ENCODE measurements around the gene ZNF561.
A peak's percentile ranks its signal among the peaks of the same experiment; 100 is the strongest.
"Not testable (repeated sequence)": the region's sequence is repeated elsewhere in the genome, so short reads cannot be mapped to it uniquely, and the experiment has no call there.

Gene ZNF561

DNA sequence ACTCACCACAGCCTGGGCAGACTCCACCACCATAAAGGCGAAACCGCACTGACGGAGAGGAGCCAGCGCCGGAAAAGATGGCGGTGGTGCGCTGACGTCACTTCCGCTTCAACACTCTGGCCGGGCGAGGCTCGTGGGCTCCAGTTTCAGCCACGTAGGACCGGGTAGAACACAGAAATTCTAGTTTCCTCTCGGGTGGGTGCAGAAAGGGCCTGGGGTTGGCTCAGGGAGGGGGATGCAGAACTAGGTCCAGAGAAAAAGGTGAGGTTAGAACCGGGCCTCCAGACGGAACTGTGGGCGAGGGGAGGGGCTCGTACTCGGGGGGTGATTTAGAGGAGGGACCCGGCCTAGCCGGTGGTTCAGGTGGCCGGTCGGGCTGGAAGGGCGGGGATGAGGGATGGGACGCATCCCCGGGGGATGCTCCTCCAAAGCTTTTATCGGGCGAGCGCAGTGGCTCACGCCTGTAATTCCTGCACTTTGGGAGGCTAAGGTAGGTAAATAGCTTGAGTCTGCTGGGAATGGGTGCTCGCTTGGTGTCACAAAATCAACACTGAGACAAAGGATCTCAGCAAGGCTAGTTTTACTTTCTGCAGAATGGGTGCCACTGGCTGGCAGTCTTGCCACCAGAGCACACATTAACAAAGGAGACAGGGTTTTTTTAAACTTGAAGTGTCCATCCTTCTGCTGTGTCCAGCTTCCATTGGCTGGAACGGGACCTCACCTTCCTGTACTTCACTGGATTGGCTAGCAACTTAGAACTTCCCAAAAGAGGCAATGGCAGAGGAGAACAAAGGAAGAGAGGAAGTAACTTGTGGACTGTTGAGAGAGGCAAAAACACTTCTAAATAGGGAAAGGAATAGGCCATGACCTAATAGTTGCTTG, at the start of gene ZNF561:
Gene ZNF561 (minus strand): TSS at position 77 of the 882 bp plus-strand sequence. CDS start 1,776 bp downstream, outside the sequence.
- DNase-seq: peak; percentile 80

DNA sequence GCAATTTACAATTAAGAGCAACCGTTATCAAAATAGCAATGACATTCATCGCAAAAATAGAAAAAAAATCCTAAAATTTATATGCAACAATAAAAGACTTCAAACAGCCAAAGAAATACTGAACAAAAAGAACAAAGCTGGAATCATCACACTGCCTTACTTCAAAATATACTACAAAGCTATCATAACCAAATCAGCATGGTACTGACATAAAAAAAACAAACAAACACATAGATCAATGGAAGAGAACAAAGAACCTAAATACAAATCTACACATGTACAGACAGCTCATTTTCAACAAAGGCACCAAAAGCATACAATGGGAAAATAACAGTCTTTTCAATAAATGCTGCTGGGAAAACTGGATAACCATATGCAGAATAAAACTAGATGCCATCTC, 47.5 kb upstream of the ZNF561 start:
- no peak for DNase-seq

DNA sequence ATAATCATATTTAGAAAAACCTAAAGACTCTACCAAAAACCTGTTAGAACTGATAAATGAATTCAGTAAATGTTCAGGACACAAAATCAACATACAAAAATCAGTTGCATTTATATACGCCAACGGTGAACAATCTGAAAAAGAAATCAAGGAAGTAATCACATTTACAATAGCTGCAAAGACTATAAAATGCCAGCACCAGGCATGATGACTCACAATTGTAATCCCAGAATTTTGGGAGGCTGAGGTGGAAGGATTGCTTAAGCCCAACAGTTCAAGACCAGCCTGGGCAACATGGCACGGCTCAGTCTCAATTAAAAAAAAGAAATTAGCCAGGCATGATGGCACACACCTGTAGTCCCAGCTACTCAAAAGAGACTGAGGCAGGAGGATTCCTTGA, 46.9 kb upstream of the ZNF561 start:
- DNase-seq: no peak

DNA sequence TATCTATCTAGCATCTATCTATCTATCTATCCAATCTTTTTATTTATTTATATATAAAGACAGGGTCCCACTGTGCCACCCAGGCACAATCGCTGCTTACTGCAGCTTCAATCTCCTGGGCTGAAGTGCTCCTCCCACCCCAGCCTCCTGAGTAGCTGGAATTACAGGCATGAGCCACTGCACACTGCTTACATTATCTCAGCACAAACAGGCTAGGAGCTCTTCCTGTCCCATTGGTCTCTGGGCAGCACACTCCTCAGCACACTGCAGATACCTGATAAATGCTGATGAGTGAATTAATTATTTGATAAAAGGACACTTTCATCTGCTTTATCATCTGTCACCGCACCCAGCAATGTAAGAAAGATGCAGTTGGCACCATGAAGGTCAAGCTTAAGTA, 37.7 kb upstream of the ZNF561 start:
- DNase-seq: no peak

DNA sequence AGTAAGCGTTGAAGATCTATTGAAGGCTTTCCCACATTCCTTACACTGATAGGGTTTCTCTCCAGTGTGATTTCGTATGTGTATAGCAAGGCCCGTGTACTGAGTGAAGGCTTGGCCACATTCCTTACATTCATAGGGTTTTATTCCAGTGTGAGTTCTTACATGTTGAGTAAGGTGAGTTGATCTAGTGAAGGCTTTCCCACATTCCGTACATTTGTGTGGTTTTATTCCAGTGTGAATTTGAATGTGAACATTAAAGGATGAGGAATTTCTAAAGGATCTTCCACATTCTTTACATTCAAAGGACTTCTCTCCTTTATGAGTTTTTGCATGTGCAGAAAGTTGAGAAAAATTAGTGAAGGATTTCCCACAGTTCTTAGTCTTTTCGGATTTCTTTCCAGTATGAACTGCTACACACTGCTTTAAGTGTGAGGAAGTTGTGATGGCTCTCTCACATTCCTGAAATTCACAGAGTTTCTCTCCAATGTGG, 32.1 kb upstream of the ZNF561 start:
- DNase-seq: not testable (repeated sequence)

DNA sequence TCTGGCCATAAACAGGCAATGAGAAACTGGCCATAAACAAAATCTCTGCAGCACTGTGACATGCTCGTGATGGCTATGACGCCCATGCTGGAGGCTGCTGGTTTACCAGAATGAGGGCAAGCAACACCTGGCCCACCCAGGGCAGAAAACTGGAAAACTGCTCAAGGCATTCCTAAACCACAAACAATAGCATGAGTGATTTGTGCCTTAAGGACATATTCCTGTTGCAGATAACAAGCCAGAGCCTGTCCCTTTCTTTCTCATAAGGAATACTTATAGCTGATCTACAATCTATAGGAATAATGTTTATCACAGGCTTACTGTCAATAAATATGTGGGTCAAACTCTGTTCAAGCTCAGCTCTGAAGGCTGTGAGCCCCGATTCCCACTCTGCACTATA, 30.4 kb upstream of the ZNF561 start:
- DNase-seq: not testable (repeated sequence)

DNA sequence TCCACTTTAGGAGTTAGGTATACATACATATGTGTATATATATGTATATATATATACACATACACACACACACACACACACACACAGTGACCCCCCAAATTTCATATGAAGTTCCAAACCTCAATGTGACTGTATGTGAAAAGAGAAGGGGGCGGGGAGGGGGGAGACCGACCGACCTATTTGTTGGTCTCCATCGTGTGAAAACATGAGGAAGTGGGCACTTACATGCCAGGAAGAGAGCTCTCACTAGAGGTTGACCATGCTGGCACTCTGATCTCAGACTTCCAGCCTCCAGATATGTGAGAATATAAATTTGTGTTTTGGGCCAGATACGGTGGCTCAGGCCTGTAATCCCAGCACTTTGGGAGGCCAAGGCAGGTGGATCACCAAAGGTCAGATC, 29.3 kb upstream of the ZNF561 start:
- DNase-seq: no peak

DNA sequence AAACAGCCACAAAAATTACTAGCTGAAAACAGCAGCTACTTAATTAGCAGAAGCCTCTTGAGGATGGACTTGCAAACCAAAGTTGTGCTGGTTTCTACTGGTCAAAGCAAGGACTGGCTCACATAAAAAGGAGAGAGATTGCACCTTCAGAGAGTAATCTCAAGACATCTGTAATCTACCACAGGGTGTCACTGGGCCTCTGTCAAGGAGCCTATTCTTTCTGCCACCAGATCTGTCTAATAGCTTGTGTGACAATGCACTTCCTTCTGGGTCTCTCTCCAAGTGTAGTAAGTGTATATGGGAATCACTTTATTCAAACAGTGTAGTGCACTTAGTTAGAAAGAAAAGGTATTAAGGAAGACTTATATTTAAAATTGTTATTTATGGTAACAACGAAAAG, 24.4 kb upstream of the ZNF561 start:
- no peak for DNase-seq

DNA sequence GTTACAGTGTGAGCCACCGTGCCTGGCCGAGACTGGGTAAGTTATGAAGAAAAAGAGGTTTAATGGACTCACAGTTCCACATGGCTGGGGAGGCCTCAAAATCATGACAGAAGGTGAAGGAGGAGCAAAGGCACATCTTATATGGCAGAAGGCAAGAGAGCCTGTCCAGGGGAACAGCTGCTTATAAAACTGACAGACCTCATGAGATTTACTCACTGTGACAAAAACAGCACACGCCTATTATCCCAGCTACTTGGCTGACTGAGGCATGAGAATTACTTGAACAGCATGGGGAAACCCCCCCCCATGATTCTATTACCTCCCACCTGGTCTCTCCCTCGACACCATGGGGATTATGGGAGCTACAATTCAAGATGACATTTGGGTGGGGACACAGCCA, 23.4 kb upstream of the ZNF561 start:
- DNase-seq: no peak

DNA sequence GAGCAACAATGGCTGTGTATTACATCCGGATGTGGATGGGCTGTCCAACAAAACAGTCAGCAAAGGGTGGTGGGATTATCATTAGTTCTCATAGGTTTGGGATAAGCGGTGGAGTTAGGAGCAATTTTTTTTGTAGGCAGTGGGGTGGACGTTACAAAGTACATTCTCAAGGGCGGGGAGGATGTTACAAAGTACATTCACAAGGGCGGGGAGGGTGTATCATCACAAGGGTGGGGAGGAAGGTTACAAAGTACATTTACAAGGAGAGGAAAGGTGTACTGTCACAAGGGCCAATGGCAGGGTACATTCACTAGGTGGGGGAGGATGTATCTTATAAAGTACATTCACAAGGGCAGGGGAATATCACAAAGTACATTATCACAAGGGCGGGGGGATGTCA, 20.8 kb upstream of the ZNF561 start:
- no peak for DNase-seq

DNA sequence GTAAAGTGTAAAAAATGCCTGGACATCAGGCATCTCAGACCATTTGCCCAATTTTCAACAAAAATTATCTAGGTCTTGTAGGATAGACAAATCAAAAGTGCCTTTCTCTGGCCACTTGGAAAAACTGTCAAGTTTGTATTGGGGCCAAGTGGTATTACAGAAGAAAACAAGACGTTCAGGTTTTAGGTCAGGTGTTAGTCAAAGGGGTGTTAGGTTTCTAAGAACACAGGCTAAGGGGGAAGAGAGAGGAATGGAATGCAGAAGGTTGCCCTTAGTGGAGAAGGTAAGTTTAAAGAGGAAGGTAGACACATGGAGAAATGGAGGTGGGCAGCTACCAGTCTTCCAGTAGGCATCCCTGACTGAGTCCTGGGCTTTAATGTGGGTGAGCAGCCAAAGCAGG, 19.9 kb upstream of the ZNF561 start:
- DNase-seq: no peak

DNA sequence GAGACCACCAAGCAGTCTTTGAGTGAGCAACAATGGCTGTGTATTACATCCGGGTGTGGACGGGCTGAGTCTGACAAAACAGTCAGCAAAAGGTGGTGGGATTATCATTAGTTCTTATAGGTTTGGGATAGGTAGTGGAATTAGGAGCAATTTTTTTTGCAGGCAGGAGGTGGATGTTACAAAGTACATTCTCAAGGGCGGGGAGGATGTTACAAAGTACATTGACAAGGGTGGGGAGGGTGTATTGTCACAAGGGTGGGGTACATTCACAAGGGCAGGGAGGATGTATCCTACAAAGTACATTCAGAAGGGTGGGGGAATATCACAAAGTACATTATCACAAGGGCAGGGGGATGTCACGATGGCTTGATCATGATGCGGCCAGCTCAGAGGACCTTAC, 15.0 kb upstream of the ZNF561 start:
- no peak for DNase-seq

DNA sequence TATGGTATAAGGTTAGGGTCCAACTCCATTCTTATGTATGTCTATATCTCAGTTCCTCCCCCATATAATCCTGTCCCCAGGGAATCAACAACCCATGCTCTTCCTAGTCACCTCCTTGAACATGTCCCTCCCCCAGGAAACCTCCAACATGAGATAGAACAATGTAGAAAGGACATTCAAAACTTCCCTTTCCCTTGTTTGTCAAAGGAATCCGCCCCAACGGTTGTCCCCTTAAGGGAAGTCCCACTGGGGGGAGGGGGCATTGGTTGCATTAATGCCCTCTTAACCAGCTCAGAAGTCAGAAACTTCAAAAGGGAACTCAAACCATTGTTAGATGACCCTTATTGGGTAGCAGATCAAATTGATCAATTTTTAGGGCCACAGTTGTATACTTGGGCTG, 6.8 kb upstream of the ZNF561 start:
- DNase-seq: no peak

DNA sequence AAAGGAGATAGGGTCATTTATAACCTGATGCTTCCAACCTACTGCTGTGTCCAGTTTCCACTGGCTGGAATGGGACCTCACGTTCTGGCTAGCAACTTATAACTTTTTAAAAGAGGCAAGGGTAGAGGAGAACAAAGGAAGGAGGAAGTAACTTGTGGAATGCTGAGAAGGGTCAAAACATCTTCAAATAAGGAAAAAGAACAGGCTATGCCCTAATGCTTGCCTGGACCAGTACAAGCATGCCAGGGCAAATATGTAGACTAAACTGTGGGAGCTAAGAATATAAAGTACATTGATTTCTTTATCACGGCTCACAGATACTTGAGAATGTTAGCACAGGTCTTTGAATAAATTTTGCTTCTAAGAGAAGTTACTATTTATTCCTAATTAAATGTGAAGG, 1.5 kb upstream of the ZNF561 start:
- DNase-seq: no peak

DNA sequence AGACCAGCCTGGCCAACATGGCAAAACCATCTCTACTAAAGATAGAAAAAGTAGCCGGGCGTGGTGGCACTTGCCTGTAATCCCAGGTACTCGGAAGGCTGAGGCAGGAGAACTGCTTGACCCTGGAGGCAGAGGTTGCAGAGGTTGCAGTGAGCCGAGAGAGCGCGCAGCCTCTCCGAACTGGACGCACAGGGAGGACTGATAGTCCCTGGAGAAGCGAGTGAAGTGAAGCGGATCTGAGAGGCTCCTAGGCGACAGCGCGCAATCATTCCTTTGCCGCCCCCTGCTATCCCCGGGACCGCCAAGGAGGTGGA, 233 bp downstream of the ZNF561 start:
- no peak for DNase-seq

DNA sequence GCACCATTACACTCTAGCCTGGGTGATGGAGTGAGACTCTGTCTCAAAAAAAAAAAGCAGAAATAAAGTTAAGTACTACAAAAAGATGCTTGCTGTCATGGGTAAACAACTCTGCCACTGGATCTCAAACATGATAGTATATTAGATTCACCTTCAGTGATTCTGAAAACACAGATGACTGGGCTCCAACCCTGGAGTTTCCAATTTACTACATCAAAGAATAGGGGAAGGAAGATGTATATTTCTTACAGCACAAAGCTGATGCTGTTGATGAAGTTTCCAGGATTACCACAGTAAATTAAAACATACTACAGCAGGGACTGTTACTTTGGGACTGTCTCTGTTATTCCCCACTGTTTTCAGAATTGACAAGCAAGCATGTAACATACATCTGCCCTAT, 5.2 kb downstream of the ZNF561 start:
- no peak for DNase-seq

DNA sequence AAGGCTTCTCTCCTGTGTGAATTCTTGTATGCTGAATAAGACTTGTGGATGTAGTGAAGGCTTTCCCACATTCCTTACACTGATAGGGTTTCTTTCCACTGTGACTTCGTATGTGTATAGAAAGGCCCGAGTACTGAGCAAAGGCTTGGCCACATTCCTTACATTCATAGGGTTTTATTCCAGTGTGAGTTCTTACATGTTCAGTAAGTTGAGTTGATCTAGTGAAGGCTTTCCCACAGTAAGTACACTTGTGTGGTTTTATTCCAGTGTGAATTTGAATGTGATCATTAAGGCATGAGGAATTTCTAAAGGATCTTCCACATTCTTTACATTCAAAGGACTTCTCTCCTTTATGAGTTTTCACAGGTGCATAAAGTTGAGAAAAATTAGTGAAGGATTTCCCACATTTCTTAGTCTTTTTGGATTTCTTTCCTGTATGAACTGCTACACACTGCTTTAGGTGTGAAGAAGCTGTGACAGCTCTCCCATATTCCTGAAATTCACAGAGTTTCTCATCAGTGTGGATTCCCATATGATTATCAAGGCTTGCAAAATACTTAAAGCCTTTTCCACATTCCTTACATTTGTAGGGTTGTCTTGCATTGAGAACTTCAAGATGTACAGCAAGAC, 10.4 kb downstream of the ZNF561 start:
- DNase-seq: no peak

DNA sequence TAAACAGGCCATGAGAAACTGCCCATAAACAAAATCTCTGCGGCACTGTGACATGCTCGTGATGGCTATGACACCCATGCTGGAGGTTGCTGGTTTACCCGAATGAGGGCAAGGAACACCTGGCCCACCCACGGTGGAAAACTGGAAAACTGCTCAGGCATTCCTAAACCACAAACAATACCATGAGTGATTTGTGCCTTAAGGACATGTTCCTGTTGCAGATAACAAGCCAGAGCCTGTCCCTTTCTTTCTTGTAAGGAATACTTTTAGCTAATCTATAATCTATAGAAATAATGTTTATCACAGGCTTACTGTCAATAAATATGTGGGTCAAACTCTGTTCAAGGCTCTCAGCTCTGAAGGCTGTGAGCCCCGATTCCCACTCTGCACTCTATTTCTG, 12.1 kb downstream of the ZNF561 start:
- DNase-seq: no peak

DNA sequence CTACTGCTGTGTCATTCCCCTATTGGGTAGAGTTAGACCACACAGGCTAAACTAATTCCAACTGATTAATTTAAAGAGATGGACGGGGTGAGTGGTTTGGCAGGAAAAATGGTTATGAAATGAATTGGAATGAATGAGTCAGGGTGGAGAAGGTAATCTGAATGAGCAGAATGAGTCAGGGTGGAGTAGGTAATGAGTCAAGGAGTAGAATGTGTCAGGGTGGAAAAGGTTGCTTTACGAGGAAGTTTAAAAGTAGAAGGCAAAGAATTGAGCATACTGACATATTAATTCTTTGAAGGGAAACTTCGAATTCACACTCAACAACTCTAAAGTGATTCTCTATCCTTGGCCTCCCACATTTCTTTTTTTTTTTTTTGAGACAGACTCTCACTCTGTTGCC, 24.0 kb downstream of the ZNF561 start:
- no peak for DNase-seq

DNA sequence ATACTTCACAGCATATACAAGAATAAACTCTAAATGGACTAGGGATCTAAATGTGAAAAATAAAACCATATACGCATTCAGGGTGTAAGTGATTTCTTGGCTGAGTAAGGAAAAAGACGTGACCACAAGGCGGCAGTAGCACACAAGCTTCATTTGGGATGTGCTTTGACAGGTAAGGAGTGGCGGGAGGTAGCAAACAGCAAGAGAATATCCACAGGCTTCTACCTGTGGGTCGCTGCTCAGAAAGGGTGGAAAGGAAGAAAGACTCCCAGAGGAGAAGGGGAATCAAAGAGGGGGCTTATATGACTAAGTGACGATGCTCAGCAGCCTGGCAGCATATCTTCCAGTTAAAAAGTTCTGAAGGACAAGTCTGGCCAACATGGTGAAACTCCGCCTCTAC, 34.3 kb downstream of the ZNF561 start:
- DNase-seq: peak; percentile 61

DNA sequence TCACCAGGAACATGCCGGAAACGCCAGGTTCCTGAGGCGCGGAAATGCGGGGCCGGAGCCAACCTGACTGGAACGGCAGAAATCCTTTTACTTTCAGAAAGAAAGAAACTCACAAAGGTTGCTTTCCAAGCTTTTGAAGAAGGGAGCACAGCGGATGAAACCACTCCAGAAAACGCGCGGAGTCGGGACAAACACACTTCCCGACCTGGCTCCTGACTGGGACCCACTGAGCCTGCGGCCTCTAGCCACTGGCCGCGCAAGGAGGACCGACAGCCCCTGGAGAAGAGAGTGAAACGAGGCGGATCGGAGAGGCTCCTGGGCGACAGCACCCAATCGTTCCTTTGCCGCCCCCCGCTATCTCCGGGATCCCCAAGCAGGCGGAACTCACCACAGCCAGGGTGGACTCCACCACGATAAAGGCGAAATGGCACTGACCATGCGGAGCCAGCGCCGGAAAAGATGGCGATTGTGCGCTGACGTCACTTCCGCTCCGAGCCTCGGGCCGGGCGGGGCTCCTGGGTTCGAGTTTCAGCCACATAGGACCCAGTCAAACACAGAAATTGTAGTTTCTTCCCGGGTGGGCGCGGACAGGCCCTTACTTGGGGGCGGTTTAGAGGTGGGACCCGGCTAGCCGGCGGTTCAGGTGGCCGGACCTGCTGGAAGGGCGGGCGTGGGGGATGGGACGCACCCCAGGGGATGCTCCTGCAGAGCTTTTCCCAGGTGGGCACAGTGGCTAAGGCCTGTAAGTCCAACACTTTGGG, 36.8 kb downstream of the ZNF561 start, which contains the start of gene ZNF121:
Gene ZNF121 (minus strand): TSS at position 432 of the 761 bp plus-strand sequence. CDS start 16,407 bp downstream, outside the sequence.
- peak; percentile 71 for DNase-seq

DNA sequence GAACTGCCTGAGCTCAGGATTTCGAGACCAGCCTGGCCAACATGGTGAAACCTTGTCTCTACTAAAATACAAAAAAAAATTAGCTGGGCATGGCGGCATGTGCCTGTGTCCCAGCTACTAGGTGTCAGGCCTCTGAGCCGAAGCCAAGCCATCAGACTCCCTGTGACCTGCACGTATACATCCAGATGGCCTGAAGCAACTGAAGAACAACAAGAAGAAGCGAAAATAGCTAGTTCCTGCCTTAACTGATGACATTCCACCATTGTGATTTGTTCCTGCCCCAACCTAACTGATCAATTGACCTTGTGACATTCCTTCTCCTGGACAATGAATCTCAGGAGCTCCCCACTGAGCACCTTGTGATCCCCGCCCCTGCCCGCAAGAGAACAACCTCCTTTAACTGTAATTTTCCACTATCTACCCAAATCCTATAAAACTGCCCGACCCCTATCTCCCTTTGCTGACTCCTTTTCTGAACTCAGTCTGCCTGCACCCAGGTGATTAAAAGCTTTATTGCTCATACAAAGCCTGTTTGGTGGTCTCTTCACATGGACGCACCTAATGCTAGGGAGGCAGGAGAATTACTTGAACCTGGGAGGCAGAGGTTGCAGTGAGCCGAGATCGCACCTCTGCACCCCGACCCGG, 38.8 kb downstream of the ZNF561 start:
- not testable (repeated sequence) for DNase-seq

DNA sequence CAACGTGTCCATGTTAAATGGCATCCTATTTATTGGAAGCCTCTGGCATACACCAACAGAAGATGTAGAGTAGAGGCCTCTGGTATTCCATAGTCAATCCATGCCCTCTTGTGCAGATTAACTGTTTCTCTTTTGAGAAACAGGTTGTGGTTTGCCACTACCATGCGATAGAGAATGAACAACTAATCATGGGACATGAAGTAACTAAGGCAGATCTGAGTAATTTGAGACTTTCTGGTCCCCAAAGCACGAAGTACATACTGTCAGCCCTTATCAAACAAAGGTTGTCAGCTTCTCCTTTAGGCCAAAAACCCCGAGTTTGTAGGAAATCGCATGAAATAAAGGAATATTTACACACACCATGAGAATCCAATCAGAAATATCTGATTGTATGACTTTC, 40.3 kb downstream of the ZNF561 start:
- DNase-seq: no peak
